HPDE6-E6E7 (cell line): Measurements from ENCODE around the gene ERC2.
"Not testable (repeated sequence)": the region's sequence is repeated elsewhere in the genome, so short reads cannot be mapped to it uniquely, and the experiment has no call there.

ENCODE experiments used
- DNase-seq: peaks from one replicate; pipeline ENCODE4 v3.0.0; 2011; ENCODE audit warnings: missing footprints; ENCODE audit errors: extremely low spot score

The ERC2 gene

DNA sequence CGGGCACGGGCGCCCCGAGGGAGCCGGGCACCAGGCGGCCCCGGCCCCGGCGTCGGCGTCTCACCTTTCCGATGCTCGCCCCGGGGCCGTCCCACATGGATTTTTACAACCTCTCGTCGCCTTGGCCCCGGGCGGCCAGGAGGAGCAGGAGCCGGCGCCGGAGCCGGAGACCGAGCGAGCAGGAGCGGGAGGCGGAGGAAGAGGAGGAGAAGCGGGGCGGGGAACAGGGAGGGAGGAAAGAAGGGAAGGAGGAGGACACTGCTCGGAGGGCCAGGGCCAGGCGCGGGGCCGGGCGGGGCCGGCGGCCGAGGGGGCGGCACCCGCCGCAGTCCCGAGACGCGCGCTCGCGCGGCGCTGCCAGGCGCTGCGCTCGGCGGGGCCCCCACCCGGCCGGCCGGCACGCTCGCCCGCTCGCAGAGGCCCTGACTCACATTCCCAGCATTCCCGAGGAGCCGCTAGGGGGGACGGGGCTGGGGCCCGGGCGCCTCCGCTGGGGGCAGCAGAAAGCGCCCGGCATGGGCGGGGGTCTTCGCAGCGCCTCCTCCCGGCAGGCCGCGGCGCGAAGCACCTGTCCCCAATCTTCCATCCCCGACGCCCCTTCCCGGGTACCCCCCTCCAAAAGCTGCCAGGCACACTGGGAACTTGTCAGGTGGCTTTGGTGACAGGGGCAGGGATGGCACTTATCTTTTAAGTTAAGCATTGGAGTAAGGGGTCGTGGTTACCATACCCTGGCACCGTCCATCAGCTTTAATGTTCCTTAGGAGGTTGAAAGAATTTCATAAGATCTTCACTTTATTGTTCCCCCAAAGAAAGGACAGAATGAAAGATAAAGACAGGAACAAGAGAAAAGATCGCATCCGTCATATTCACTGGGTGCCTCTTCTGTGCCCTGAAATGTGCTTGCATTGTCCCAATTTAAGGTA lies at the start of gene ERC2:
TSS of gene ERC2 (minus strand) at position 284 of the 923 bp plus-strand sequence.
- DNase-seq = no peak

DNA sequence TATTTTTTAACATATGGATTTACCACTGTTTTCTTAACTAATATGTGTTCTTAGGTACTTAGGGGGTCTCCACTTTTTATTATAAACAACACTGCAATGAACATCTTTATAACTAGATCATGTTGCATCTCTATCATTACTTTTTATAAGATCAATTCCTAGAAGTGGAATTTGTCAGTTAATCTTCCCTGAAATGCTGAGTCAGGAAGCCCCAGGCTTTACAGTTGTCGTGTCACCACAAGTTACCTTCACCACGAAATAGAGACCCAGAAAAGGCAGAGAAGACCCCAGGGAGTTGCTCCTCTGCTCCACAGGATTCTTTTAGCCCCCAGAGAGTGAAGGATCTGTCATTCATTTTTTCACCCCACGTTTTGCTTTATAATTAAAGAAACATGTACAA lies 34.5 kb upstream of the ERC2 start:
- no peak for DNase-seq

DNA sequence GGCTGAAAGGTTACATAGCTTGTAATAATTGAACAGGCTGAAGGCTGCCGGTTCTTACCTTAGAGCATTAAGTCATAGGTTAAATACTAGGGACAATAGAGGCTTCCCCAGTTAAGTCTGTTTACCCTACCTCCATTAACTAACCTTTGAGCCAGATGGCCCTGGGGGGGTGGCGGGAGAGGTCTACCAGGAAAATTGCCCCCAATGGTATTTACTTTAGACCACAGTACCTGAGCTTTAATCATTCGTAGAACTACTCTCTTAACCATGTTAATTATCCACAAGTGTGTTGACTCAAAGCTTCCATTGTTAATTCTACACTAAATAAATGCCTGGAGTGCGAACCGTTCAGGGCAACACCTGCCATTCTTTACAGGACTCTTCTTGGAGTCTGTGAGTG lies 28.1 kb upstream of the ERC2 start:
- DNase-seq = not testable (repeated sequence)

DNA sequence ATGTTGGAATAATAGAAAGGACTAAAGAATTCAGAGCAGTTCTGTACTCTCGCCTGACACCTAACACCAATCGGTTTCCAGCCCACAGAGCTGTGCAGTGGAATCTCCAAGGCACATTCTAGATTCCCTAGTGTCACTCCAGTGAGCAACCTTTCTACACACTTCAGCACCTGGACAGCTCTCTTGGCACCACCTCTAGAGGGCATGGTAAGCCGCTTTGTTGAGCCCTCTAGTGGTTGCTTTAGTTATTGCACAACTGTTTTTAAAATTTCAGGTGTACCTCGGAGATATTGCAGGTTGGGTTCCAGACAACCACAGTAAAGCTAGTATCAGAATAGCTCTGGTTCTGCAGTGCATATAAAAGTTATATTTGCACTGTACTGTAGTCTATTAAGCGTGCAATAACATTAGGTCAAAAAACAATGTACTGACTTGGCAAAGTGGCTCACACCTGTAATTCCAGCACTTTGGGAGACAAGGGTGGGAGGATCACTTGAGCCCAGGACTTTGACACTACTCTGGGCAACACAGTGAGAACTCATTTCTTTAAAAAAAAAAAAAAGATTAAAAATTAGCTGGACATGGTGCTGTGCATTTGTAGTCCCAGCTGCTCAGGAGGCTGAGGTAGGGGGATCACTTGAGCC lies 26.5 kb upstream of the ERC2 start:
- peak; percentile 44 for DNase-seq

DNA sequence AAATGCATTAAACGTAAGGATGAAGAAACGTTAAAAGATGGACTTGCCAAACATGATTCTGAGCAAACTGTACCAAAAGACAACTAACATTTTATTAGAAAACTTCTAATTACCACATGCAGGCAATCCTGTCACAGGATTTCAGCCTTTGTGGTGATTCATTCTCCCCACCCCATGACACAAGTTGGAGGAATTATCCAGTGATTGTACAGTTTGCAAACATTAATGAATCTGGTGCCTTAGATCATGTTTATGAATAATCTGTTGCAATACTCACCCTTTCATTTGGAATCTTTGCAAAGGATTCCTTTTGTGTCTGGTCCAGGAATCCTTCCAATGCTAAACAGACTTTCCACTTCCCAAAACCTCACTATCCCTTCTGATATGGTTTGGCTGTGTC lies 23.3 kb upstream of the ERC2 start:
- DNase-seq = no peak

DNA sequence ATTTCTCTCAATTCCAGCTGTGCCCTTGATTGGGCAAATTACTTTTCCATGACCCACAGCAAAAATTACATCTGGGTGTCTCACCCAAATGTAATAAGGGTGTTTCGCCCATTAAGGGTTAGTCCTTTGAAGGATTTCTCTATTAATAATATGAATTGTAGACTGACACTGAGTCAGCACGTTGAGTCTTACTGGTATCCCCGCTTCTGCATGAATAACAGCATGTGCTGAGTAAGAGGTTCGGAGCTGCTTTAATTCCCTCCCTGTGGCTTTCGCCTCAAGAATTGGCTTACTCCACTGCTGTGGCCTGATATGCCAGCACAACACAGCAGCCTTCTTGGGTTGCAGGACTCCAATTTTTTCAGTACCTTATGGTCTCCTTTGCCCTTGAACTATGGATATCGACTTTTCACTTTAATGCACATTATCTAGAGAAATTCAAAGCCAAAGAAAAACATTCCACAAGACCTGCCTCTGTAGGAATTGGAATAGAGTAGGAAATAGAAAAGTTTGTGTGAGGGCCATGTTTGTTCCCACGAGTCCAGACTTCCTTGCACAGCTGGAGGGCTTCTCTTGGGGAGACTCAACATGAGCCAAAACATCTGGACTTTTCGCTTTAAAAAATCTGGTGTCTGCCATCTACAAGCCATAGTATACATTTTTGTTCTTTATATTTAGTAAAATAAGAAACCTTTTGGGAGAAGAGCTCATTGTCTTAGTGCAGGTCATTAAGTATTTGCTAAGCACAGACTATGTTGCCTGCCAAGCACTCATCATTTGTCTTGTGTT lies 20.7 kb upstream of the ERC2 start:
- no peak for DNase-seq

DNA sequence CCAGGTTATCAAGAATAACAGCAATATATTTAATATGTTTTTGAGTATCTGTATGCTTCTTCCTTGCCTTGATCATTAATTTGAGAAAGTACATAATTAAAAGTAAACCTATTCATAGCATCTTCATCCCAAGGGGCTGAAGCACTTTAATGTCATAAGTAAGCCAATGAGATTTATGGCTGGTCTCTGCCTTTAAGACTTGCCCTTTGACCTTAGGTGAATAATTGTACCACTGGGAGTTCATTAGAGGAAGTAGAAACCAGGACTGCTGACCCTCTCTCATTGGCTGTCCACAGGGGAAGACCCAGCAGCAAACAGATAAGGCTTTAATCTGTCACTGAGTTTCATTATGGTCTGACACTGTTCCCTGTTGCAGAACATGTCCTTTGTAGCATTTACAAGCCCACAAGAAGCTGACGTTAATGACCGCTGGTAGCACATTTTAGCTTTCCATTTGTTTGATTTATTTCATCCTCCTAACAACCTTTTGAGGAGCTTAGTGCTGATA lies 16.3 kb upstream of the ERC2 start:
- DNase-seq = no peak

DNA sequence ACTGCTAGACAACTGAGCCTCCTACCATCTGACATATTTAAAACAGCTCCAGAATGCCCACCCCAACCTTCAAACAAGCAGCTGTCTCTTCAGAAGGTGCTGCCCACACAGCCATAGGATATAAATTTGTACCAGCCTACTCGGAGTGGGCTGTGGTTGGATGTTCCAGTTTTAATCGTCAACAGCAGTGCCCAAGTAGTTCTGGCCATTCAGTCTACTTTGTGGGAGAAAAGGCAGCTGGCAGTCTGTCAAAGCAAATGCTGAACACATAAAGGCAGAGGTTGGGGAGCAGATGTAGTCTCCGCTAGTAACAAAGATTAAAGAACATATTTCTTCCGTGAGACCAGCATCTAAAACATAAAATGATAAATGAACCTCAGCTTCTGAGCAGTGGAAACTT lies 15.9 kb upstream of the ERC2 start:
- DNase-seq = no peak

DNA sequence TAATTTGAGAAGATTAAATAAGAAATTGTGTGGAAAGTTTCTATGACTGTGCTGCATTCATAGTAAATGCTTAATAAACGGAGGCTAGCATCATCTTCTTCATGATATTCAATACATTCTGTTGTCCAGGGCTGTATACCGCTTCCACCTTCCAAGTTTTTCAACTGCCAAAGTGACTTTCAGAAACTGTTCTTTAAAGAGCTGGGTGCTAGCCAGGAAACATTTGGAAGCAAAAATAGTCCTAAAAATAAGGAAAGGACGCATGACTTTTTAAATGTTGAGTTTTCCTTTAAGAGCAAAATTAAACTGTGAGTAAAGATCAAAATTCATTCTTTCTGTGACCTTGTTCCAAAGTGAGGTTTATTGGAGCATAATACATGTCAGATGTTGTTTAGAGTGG lies 9.4 kb upstream of the ERC2 start:
- no peak for DNase-seq

DNA sequence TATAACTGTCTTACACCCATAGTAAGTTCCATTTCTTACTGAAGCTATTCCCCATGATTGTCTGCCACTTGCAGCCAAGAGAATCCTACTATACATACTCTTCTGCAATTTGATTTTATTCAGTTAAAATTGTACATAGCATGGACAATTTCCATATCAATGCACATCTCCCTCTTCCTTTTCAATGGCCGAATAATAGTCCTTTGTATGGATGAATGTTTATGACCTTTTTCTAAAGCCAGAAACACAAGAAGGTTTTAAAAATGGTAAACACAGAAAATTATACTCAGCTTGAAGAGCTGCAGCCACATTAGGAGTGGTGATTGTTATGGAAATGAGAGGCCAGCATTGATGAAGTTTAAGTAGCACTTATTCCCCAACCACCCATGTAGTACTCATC lies 8.5 kb upstream of the ERC2 start:
- no peak for DNase-seq

DNA sequence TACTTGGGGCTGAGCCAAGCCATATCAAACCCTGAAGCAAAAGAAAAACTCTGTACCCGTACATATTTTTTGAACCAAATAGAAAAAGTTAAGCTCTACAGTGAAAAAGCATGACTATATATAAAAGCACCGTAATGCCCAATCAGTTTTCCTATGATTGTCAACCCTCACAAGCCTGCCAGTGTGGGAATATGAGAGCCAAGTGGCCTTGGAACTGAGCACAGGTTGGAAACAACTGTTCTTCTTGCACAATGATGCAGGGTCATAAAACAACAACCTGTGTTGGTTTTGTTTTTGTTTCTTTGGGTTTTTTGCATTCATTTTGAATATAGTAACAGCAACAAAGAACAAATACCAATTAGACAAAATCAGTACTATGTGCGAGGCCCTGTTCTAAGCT lies 3.5 kb upstream of the ERC2 start:
- no peak for DNase-seq

DNA sequence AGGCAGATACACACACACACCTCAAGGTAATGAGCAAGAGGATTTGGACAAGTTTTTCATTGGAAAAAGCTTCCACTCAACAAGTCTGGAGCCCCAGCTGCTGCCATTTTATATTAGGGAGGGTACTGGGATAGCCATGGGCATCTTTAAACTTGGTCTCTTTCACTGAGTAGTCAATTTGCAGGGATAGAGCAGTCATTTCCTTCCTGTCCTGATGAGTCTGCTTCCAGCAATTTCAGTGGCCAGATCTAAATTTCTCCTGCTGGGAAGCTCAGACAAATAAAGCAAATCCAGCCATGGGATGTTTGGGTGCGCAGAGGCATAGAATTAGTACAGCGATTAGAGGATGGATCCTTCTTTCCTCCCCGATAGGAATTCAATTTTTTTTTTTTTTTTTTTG lies 874 bp upstream of the ERC2 start:
- DNase-seq = no peak

DNA sequence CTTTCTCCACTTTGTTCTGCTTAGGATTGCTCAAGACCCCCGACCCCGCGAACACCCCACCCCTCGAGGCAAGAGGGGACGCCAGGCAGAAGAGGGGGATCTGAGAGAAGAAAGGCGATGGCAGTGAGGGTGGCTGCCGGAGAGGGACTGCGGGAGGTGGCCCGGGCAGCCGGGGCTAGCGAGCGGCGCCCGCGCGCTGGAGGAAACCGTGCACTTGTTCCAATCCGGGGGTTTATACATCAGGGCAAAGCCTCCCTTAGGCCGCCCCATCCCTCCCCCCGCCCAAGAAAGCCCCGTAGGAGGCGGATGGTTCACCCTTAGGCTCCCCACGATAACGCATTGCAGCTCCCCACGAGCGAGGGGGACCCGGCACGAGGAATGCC lies 475 bp downstream of the ERC2 start:
- no peak for DNase-seq

DNA sequence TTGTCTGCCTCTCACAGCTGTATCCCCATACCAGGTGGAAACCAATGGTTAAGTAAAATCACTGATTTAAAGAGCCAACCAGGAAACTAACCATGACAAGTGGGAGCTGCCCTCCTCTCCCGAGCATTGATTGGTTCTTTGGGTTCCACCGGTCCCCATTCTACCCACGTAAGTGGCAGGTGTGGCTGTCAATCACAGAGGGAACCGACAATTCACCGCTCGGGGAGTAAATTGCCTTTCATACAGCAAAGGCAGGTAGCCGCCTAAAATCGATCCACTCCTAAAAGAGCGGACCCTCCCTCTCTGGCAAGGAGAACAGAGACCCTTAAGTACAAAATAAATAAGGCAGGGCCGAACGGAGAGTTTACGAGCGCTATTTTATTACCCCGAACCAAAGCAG lies 1.2 kb downstream of the ERC2 start:
- peak; percentile 5 for DNase-seq

DNA sequence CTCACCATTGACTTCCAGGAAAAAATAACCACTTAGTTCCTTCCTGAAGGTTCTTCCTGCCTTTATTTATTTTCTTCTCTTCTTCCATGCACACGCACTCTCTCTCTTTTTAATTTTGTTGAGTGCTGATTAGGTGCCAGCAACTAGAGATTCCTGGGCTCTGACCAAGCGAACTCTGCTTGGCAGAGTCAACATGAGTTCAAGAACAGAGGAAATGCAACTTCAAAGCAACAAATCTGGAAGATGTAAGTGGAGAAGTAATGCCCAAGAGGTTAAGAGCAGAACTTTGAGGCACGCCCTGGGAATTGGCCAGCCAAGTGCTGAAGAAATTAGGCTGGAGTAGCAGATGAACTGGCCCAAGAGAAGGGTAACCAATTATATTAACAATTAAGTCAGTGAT lies 8.5 kb downstream of the ERC2 start:
- DNase-seq = no peak

DNA sequence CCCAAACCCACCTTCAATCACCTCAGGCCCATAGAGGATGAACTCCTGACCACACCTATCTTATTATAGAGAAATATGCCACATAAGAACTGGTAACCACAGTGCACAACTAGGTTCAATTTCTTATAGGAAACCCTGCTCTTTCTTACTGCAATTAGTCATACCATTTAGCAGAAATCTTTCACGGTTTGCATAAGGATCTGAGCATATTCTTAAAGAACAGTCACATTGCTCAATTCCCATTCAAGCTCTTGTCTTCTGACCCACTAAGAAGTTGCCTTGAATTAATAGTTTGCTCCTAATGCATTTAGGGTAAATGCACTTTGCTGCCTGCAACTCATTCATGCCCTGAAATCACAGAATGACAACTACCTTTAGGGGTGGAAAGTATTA lies 9.2 kb downstream of the ERC2 start:
- DNase-seq = no peak

DNA sequence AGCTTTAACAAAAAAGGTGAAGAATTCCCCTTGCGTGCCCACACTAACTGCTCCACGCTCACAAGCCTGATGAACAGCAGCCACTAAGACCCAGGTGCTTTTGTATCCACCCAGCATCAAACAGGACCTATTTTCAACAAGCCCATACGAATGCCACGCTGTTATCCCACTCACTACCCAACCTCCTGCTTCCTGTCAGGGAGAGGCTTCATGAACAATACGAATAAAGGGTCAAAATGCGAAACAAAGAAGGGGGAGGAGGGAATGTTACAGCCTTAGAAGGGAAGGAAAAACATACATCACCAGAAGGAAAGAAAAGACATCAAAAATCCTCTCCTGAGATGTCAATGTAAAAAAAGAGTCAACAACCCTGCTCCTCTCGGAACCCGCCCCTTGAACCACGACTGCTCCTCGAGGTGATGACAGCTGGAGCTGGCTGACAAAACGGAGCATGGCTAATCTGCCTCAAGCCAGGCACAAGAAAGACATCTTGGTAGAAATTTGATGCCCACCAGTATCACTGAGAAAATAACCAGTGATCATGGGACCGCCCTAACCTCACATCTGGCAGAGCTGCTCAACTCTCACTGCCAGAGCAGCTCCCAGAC lies 9.7 kb downstream of the ERC2 start:
- DNase-seq = no peak

DNA sequence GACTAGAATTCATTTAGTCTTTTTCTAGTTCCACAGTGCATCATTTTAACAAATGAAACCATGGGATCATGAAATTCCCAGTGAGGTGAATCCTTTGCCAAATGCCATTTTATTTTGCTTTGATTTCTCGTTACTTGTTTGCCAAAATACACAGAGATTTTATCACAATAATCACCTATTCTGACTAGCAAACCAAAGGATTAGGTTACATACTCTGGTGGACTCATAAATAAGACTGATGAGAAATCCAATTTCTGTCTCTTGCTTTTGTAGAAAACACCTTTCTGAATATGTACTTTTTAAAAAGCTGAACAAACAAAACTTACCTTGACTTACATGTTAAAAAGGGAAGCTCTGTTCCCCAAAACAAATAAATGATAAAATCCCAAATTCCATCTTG lies 12.2 kb downstream of the ERC2 start:
- no peak for DNase-seq

DNA sequence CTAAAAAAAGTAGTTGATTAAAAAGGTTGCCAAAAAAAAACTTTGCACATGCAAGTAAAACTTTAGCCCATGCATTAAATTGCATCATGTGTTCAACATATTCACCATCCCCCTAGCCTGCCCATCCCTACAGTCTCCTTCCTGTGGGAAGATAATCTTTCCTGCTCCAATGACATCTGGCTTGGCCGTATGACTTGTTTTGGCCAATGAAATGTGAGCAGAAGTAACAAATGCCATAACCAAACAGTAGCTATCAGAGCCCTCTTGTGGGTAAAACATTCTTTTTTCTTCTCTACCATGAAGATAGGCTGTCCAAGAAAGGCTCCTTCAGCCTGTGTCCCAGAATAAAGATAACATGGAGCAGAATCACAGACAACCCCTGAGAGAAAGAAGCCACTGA lies 15.3 kb downstream of the ERC2 start:
- DNase-seq = no peak

DNA sequence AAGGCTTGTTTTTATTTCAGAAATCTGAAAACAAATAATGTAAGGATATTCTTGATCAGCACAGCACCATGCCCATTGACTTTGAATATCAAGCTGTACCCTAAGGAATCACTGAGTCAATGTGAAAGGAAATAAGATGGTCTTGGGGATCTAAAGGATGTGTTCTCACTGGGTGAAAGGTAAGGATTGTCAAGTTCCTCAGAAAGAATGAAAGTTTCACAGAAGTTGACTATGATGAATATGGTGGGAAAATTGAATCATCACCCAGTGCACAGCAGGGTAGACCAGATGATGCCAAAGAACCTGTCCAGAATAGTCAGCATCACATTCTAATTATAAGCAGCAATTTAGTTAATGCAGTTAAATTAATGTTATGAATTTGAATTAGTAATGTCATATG lies 16.2 kb downstream of the ERC2 start:
- DNase-seq = no peak

DNA sequence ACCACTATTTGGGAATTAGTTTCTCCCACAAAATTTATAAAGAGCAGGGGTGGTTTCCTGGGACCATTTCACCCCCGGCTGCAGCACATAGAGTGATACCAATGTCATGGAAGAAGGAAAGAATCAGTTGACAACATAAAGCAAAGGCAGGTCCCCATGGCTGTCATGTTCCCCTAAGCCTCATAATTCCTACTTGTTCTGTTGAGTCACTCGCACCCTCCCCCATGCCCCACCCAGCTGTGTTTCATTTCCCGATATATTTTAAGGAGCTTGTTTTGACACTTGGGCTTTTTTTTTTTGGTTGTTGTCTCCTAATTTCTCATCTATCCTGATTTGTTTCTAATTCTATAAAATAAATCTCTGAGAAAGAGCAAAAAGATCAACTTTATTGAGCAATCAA lies 24.9 kb downstream of the ERC2 start:
- no peak for DNase-seq

DNA sequence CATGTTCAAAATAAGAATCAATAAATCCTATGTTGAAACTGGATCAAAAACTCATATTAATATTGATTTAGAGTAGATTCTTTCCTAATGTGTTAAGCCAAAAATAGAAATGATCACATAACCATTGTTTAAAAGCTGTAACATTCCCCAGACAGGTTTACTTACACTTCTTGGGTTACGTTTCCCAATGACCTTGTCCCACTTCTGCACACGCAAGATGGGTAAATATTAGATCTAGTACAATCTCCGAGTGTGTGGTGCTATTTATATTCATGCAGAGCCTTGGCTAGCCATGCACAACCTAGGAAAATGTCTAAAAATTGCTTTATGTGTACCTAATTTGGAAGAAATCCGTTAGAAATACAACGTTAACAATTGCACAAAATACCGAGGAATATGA lies 39.6 kb downstream of the ERC2 start:
- no peak for DNase-seq
